Measurements from ENCODE around the gene NT5C2.

- no peak for TF ChIP-seq POLR2A (IDR thresholded peaks at IDR 0.05)
- no peak for TF ChIP-seq CTCF (IDR thresholded peaks at IDR 0.05 in 4 of 5, conservative IDR thresholded peaks at IDR 0.05 in 1 of 5)
Measured at GRCh38 chr10:103103989-103104388, 89.1 kb downstream of the NT5C2 start.
